Measurements from ENCODE around the gene MAN1C1.
A peak's percentile ranks its signal among the peaks of the same experiment; 100 is the strongest.
"Not testable (repeated sequence)": the region's sequence is repeated elsewhere in the genome, so short reads cannot be mapped to it uniquely, and the experiment has no call there.

Gene MAN1C1

GRCh38 chr1:25688390-25689119 lies 72.0 kb downstream of the MAN1C1 start:
- Histone ChIP-seq H3K27ac (peak overlapping the region in 4 of 21 experiments; percentile 16 to 59 (median 46)), H3K4me3 (no peak overlapping the region)

- no peak overlapping the region for H3K4me3 ChIP-seq
- H3K27ac ChIP-seq = no peak overlapping the region
Observed at GRCh38 chr1:25689686-25690381, 73.2 kb downstream of the MAN1C1 start.

- Histone ChIP-seq H3K4me3 (no peak overlapping the region), H3K27ac (no peak overlapping the region)
Observed at GRCh38 chr1:25690396-25690956, 73.9 kb downstream of the MAN1C1 start.

- H3K27ac ChIP-seq = no peak overlapping the region
- no peak overlapping the region for H3K4me3 ChIP-seq
Observed at GRCh38 chr1:25691211-25691610, 74.6 kb downstream of the MAN1C1 start.

- no peak overlapping the region for H3K27ac ChIP-seq
- H3K4me3 ChIP-seq = no peak overlapping the region
Observed at GRCh38 chr1:25692560-25692959, 76.0 kb downstream of the MAN1C1 start.

GRCh38 chr1:25694167-25695007 lies 77.8 kb downstream of the MAN1C1 start:
- Histone ChIP-seq H3K27ac (peak overlapping the region in 19 of 21 experiments; percentile 5 to 92 (median 68)), H3K4me3 (no peak overlapping the region)

- Histone ChIP-seq H3K27ac (peak overlapping the region; percentile 15 to 92 (median 78)), H3K4me3 (no peak overlapping the region)
Observed at GRCh38 chr1:25695090-25695770, 78.6 kb downstream of the MAN1C1 start.

GRCh38 chr1:25695771-25696311 lies 79.2 kb downstream of the MAN1C1 start:
- Histone ChIP-seq H3K4me3 (no peak overlapping the region), H3K27ac (peak overlapping the region; percentile 15 to 92 (median 78))

GRCh38 chr1:25696643-25697042 lies 80.1 kb downstream of the MAN1C1 start:
- H3K27ac ChIP-seq = peak overlapping the region in 16 of 21 experiments; percentile 14 to 92 (median 70)
- not testable (repeated sequence) for H3K4me3 ChIP-seq

GRCh38 chr1:25697435-25698217 lies 81.0 kb downstream of the MAN1C1 start:
- peak overlapping the region in 13 of 21 experiments; percentile 35 to 92 (median 73) for H3K27ac ChIP-seq

GRCh38 chr1:25698252-25698651 lies 81.7 kb downstream of the MAN1C1 start:
- no peak overlapping the region for H3K4me3 ChIP-seq
- H3K27ac ChIP-seq = peak overlapping the region in 9 of 21 experiments; percentile 0 to 66 (median 46)

More at GRCh38 chr1:25697435-25698217, 81.0 kb downstream of the MAN1C1 start:
- H3K4me3 ChIP-seq = no peak overlapping the region

- H3K27ac ChIP-seq = peak overlapping the region in 16 of 21 experiments; percentile 15 to 84 (median 61)
- H3K4me3 ChIP-seq = not testable (repeated sequence)
Observed at GRCh38 chr1:25699059-25699458, 82.5 kb downstream of the MAN1C1 start.

- no peak overlapping the region for H3K4me3 ChIP-seq
- peak overlapping the region in 19 of 21 experiments; percentile 15 to 84 (median 59) for H3K27ac ChIP-seq
Observed at GRCh38 chr1:25699500-25700143, 83.0 kb downstream of the MAN1C1 start.

GRCh38 chr1:25700144-25700523 lies 83.5 kb downstream of the MAN1C1 start:
- peak overlapping the region in 16 of 21 experiments; percentile 4 to 84 (median 55) for H3K27ac ChIP-seq
- no peak overlapping the region for H3K4me3 ChIP-seq

- Histone ChIP-seq H3K4me3 (no peak overlapping the region), H3K27ac (peak overlapping the region in 14 of 21 experiments; percentile 4 to 84 (median 52))
Observed at GRCh38 chr1:25700626-25701025, 84.0 kb downstream of the MAN1C1 start.

- Histone ChIP-seq H3K4me3 (no peak overlapping the region), H3K27ac (peak overlapping the region in 13 of 21 experiments; percentile 4 to 84 (median 45))
Observed at GRCh38 chr1:25701030-25701785, 84.6 kb downstream of the MAN1C1 start.
